Smooth muscle cell (in vitro differentiated cells): ENCODE data around the gene NYNRIN. TPM values are rescaled to one million over a fixed set of nuclear protein-coding genes. Genes with fewer than 3 reads are reported as not detected.

Experiments used
- DNase-seq: peaks from one replicate; lab custom pipeline; 2025; ENCODE audit not compliant: unreplicated experiment; lab: John Stamatoyannopoulos, UW
- H2AFZ ChIP-seq: fragments of 200-600 bp; sonication (generic); 2 replicates; pipeline ENCODE4 v1.6.0; 2016; ENCODE audit warnings: antibody characterized with exemption, low read depth, mild to moderate bottlenecking
- H3F3A ChIP-seq: fragments of 200-600 bp; sonication (generic); 2 replicates; pipeline ENCODE4 v1.6.0; 2017; ENCODE audit warnings: antibody characterized with exemption, low read depth
- H3K27ac ChIP-seq: fragments of 200-600 bp; sonication (generic); 2 replicates; pipeline ENCODE4 v1.5.1; 2016; ENCODE audit warnings: low read depth, mild to moderate bottlenecking
- H3K27me3 ChIP-seq: fragments of 200-600 bp; sonication (generic); 2 replicates; pipeline ENCODE4 v1.6.1; 2016; ENCODE audit warnings: low read depth, mild to moderate bottlenecking
- H3K36me3 ChIP-seq: fragments of 200-600 bp; sonication (generic); 2 replicates; pipeline ENCODE4 v1.5.1; 2016; ENCODE audit warnings: low read depth
- H3K4me1 ChIP-seq: fragments of 200-600 bp; sonication (generic); 2 replicates; pipeline ENCODE4 v1.5.1; 2016; ENCODE audit warnings: low read depth
- H3K4me2 ChIP-seq: fragments of 200-600 bp; sonication (generic); 2 replicates; pipeline ENCODE4 v1.6.0; 2016; ENCODE audit warnings: mild to moderate bottlenecking
- H3K4me3 ChIP-seq: fragments of 200-600 bp; sonication (generic); 2 replicates; pipeline ENCODE4 v1.5.1; 2016; ENCODE audit warnings: mild to moderate bottlenecking
- H3K79me2 ChIP-seq: fragments of 200-600 bp; sonication (generic); 2 replicates; pipeline ENCODE4 v1.6.0; 2016; ENCODE audit warnings: low read depth, mild to moderate bottlenecking
- H3K9ac ChIP-seq: fragments of 200-600 bp; sonication (generic); 2 replicates; pipeline ENCODE4 v1.6.0; 2016; ENCODE audit warnings: low read depth
- H3K9me3 ChIP-seq: fragments of 200-600 bp; sonication (generic); replicated peaks from 2 replicates; pipeline ENCODE4 v1.5.1; 2016; ENCODE audit warnings: low read depth
- H4K20me1 ChIP-seq: fragments of 200-600 bp; sonication (generic); 2 replicates; pipeline ENCODE4 v1.6.0; 2016; ENCODE audit warnings: low read depth
- CTCF ChIP-seq: fragments of 200-600 bp; sonication (generic); IDR thresholded peaks from 2 replicates; pipeline ENCODE4 v1.5.1; 2017; ENCODE audit warnings: borderline replicate concordance, mild to moderate bottlenecking, antibody characterized with exemption; ENCODE audit not compliant: insufficient read depth, poor library complexity, severe bottlenecking
- WGBS: methylation state at CpG from one replicate; pipeline ENCODE4 v1.1.7; 2016; ENCODE audit warnings: low lambda C conversion rate; 5-methylcytosine and 5-hydroxymethylcytosine counted together
- polyA plus RNA-seq: library from polyadenylated mRNA; unstranded; fragments of >200 nt; fragmentation: Nextera tagmentation; extraction: Ambion mirVana; gene quantifications from 2 replicates; pipeline ENCODE4 v1.2.1, GENCODE V29; 2016
- total RNA-seq: library from RNA; depleted of rRNA; stranded (reverse); fragments of >200 nt; gene quantifications from 2 replicates; pipeline ENCODE4 v1.2.3, GENCODE V29; 2014

Gene NYNRIN
- total and polyA plus RNA-seq, 2 experiments from 2014 or later: 30.3 to 38.0 TPM

GRCh38 chr14:24409956-24410355 is 11.2 kb downstream of the NYNRIN start:
- no peak for TF ChIP-seq CTCF
- Histone ChIP-seq H3K4me1 (no peaks in the 10 kb centered on the region), H3K9me3 (no peaks in the 10 kb centered on the region), H3K27me3 (no peaks in the 10 kb centered on the region), H4K20me1 (peaks cover 24% of the 10 kb centered on the region), H3K4me3 (no peak overlapping the region), H3K27ac (no peak overlapping the region), H3K4me2 (no peak overlapping the region), H3K36me3 (no peaks in the 10 kb centered on the region), H2AFZ (no peak overlapping the region), H3K9ac (no peak overlapping the region), H3K79me2 (peaks cover 11% of the 10 kb centered on the region), H3F3A (no peaks in the 10 kb centered on the region)
- no peak for DNase-seq
- 99% methylated on average over 10 of the region's 10 CpGs for WGBS

- Histone ChIP-seq H3K79me2 (no peaks in the 10 kb centered on the region), H3K27me3 (no peaks in the 10 kb centered on the region), H3K4me2 (no peak overlapping the region), H4K20me1 (peaks cover 12% of the 10 kb centered on the region), H3K4me1 (no peaks in the 10 kb centered on the region), H3K9me3 (no peaks in the 10 kb centered on the region), H3K27ac (no peak overlapping the region), H3K4me3 (no peak overlapping the region), H3K36me3 (no peaks in the 10 kb centered on the region), H3K9ac (no peak overlapping the region), H2AFZ (no peak overlapping the region), H3F3A (peaks cover 6% of the 10 kb centered on the region)
- peak; percentile 43 for TF ChIP-seq CTCF
- no peak for DNase-seq
- 78% methylated on average over 16 of the region's 16 CpGs for WGBS
Observed at GRCh38 chr14:24411443-24412389, 12.9 kb downstream of the NYNRIN start.

- H3K9ac ChIP-seq: no peak overlapping the region
- H3K4me1 ChIP-seq: no peaks in the 10 kb centered on the region
- H3K4me2 ChIP-seq: no peak overlapping the region
- H3K27ac ChIP-seq: no peak overlapping the region
- no peaks in the 10 kb centered on the region for H4K20me1 ChIP-seq
- DNase-seq: no peak
- no peaks in the 10 kb centered on the region for H3K36me3 ChIP-seq
- 41% methylated on average over 1 of the region's 1 CpG for WGBS
- H3K9me3 ChIP-seq: no peaks in the 10 kb centered on the region
- H3K79me2 ChIP-seq: no peaks in the 10 kb centered on the region
- H3K4me3 ChIP-seq: no peak overlapping the region
- H3K27me3 ChIP-seq: no peaks in the 10 kb centered on the region
- no peak for TF ChIP-seq CTCF
- no peak overlapping the region for H2AFZ ChIP-seq
- peaks cover 6% of the 10 kb centered on the region for H3F3A ChIP-seq
Observed at GRCh38 chr14:24414077-24414476, 15.3 kb downstream of the NYNRIN start.
